MM.1S (cell line): Measurements from ENCODE around the gene AGBL1.

Source experiments
- CTCF ChIP-seq: fragments of 300-600 bp; sonication (generic); IDR thresholded peaks from 2 replicates; pipeline ENCODE4 v1.5.1; 2016; ENCODE audit warnings: antibody characterized with exemption, low read length, mixed read lengths
- EZH2phosphoT487 ChIP-seq: fragments of 300-600 bp; sonication (generic); IDR thresholded peaks from 2 replicates; pipeline ENCODE4 v1.6.1; 2018; ENCODE audit warnings: antibody characterized with exemption, low read length

DNA sequence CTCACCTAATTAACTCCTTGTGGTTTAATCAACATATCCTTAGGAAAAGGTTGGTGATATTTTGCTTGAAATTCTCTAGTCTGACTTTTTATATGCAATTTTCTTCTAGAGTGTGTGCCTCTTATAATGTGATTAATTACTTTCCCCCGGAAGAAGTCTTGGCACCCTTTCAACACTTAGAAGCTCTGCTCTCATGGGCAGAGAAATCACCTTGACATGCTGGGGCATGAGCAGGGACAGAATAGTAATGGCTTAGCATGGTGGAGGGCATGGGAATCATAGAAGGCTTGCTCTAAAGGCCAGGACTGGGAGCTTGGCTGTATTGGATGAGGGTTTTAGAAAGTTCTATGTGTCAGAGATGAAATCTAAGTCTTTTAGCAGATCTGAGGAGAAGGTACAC, 293.5 kb downstream of the AGBL1 start:
- no peak for TF ChIP-seq CTCF
- TF ChIP-seq EZH2phosphoT487: no peak
